Activated naive CD4-positive, alpha-beta T cell treated with anti-CD3 and anti-CD28 coated beads, Interleukin-2, amount 10 ng/mL, durations not matched to agents 7 days and 5 days (primary cell): Measurements from ENCODE around the gene HSPG2.

Experiments
- CTCF ChIA-PET: fragments of 350-600 bp; sonication (Branson Sonifier 250); formaldehyde crosslinking; loops from one replicate; lab custom pipeline; 2021; ENCODE audit warnings: antibody characterized with exemption; lab: Charles Lee
- DNase-seq: peaks from one replicate; pipeline ENCODE4 v3.0.0-alpha.2; 2020
- H3K27ac Mint-ChIP-seq: one replicate; pipeline ENCODE4 v1.8.0; 2021; ENCODE audit warnings: mild to moderate bottlenecking, moderate library complexity, mixed read lengths
- H3K27me3 Mint-ChIP-seq: one replicate; pipeline ENCODE4 v1.8.0; 2021; ENCODE audit warnings: mild to moderate bottlenecking, mixed read lengths
- H3K36me3 Mint-ChIP-seq: one replicate; pipeline ENCODE4 v1.8.0; 2021; ENCODE audit warnings: mixed read lengths
- H3K4me1 Mint-ChIP-seq: one replicate; pipeline ENCODE4 v1.8.0; 2021; ENCODE audit warnings: mixed read lengths
- H3K4me3 Mint-ChIP-seq: one replicate; pipeline ENCODE4 v1.8.0; 2021; ENCODE audit warnings: mild to moderate bottlenecking, moderate library complexity, mixed read lengths
- H3K9me3 Mint-ChIP-seq: one replicate; pipeline ENCODE4 v1.8.0; 2021; ENCODE audit warnings: mixed read lengths

HSPG2 gene

DNA sequence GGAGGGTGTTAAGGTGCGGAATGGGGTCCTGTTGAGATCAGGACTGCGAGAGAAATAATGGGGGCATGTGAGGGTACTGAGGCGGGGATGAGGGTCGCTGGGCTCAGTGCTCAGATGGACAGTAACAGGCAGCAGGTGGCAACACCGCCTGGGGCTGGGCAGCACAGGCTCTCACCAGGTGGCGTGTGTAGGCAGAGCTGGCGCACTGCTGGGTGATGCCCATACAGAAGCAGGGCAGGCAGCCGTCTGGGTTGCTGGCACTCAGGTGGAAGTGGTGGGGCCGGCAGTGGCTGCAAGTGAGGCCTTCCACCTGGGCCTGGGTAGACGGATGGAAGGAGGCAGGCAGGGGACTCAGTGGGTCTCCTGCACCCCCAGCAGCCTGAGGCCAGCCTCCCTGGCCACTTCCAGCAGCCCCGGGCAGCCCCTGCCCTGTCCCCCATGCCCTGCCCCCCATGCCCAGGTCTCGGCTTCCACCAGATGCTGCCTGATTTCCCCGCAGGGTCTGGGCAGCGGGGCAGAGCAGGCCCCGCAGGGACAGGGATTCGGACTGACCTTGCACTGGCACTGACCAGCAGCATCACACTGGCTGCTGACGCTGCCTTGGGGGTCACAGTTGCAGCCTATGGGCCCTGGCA lies 64.5 kb downstream of the HSPG2 start:
- CTCF ChIA-PET: no interaction called here
- DNase-seq: no peak
- no peak overlapping the region for H3K4me3 Mint-ChIP-seq
- H3K4me1 Mint-ChIP-seq: no peaks in the 10 kb centered on the region
- no peak overlapping the region for H3K27ac Mint-ChIP-seq
- no peaks in the 10 kb centered on the region for H3K9me3 Mint-ChIP-seq
- H3K27me3 Mint-ChIP-seq: peaks cover 6% of the 10 kb centered on the region
- H3K36me3 Mint-ChIP-seq: no peaks in the 10 kb centered on the region

DNA sequence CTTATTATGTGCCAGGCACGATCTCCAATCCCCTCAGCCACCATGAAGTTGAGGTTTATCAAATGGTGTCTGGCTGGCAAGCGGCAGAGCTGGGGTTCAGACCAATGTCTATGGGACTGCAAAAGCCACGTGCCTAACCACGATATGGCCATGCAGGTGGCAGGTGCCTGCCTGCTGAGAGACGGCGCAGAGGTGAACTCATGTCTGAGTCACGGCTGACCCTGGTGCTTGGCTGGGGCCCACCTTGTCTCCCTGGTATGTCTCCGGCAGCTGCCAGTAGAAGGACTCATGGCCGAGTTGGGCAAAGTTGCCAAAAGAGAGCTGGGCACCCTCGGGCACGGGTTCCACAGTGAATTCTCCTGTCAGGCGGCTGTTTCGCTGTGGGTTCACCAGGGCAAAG lies 65.2 kb downstream of the HSPG2 start:
- no peak overlapping the region for H3K4me3 Mint-ChIP-seq
- H3K36me3 Mint-ChIP-seq: no peaks in the 10 kb centered on the region
- no peak overlapping the region for H3K27ac Mint-ChIP-seq

DNA sequence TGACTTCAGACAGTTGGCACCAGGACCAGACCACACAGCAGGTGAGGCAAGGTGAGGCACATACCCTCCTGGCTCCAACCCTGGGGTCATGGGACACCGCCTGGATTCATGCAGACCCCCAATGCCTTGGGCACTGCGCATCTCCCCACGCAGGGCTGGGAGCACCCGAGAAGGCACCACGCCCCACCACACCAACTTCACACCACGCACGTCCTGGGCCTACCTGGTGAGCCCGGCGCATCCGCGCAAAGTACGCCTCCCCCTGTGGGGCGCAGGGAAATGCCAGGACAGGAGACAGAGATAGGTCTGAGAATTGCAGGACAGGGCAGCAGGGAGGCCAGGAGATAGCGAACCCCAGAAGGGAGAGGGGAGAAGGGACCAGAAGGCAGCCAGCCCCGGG lies 66.5 kb downstream of the HSPG2 start:
- DNase-seq: no peak
- CTCF ChIA-PET: interaction anchor here (1.2 kb wide), 1 partner anchor 262 kb away, joined by 3 read pairs; no protein-coding TSS in a partner anchor
- H3K4me3 Mint-ChIP-seq: no peak overlapping the region
- H3K36me3 Mint-ChIP-seq: no peaks in the 10 kb centered on the region
- H3K27ac Mint-ChIP-seq: no peak overlapping the region
- H3K4me1 Mint-ChIP-seq: no peaks in the 10 kb centered on the region
- no peaks in the 10 kb centered on the region for H3K9me3 Mint-ChIP-seq
- H3K27me3 Mint-ChIP-seq: peaks cover 6% of the 10 kb centered on the region

More for the DNA sequence above, 65.2 kb downstream of the HSPG2 start:
- Mint-ChIP-seq H3K4me1 (no peaks in the 10 kb centered on the region), H3K9me3 (no peaks in the 10 kb centered on the region), H3K27me3 (peaks cover 6% of the 10 kb centered on the region)
- no peak for DNase-seq
- CTCF ChIA-PET: no interaction called here

DNA sequence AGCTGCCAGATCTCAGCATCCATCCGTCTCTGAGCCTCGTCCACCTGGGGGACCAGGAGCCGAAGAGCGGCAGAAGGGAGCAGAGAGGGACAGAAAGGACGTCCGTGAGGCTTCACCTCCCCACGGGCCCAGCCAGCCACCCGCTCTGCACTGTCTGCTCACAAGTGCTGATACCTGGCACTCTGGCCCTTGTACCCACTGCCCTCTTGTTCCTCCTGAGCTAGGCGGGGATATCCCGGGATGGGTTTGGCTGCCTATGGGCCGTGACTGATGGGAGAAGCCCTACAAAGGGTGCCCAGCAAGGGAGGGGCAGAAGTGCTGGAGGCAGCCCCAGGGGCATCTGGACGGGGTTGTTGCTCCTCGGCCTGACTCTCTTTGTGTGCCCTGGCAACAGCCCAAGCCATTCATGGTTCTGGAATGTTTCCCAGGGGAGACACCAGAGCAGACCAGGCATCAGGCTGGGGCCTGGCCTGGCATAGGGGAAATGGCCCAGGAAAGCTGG lies 67.4 kb downstream of the HSPG2 start:
- H3K9me3 Mint-ChIP-seq: no peaks in the 10 kb centered on the region
- no peak overlapping the region for H3K4me3 Mint-ChIP-seq
- no peaks in the 10 kb centered on the region for H3K36me3 Mint-ChIP-seq
- CTCF ChIA-PET: interaction anchor here (1.2 kb wide), 1 partner anchor 263 kb away, joined by 3 read pairs; no protein-coding TSS in a partner anchor
- H3K27me3 Mint-ChIP-seq: peaks cover 6% of the 10 kb centered on the region
- no peaks in the 10 kb centered on the region for H3K4me1 Mint-ChIP-seq
- DNase-seq: no peak
- H3K27ac Mint-ChIP-seq: no peak overlapping the region

DNA sequence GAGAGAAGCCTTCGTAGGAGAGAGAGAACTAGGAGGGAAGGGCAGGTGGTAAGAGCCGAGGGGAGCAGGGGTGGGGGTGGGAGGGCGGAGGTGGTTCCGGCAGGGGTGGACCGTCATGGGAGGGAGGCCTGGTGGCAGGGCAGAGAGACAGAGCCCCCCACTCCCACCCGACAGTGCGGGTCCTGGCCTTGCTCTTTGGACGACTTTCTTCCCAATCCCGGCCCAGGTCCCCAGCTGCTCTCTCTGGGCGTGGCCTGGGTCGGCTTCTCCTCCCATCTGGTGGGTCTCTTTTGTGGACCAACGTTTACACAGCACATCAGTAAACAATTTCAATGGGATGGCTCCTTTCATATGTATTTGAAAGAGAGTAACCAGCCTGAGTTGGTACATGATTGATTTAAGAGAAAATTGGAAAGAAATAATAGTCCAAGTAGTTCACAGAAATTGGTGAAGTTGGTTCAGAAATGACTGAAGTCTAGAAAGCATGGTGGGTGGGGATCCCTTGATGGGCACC lies 68.1 kb downstream of the HSPG2 start:
- H3K9me3 Mint-ChIP-seq: no peaks in the 10 kb centered on the region
- H3K27ac Mint-ChIP-seq: no peak overlapping the region
- CTCF ChIA-PET: no interaction called here
- H3K4me1 Mint-ChIP-seq: no peaks in the 10 kb centered on the region
- peaks cover 6% of the 10 kb centered on the region for H3K27me3 Mint-ChIP-seq
- H3K4me3 Mint-ChIP-seq: no peak overlapping the region
- H3K36me3 Mint-ChIP-seq: no peaks in the 10 kb centered on the region
- no peak for DNase-seq

DNA sequence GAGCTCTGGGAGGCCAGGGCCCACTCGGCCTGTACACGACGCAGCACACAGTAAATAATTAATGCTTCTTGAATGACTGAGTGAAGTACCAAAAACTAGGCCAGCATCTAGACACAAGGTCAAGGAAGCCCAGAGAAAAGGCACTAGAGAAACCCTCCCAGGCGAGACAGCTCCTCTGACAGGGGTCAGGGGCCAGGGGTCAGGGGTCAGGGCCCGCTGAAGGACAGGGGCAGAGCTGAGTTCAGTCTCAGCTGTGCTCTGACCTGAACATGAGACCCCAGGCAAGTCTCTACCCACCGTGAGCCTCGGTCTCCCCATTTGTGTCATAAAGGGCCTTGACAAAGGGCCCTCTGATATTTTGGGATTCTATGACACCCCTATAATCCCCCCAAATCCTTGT lies 68.6 kb downstream of the HSPG2 start:
- Mint-ChIP-seq H3K9me3 (no peaks in the 10 kb centered on the region), H3K27ac (no peak overlapping the region), H3K4me1 (no peaks in the 10 kb centered on the region), H3K4me3 (no peak overlapping the region), H3K27me3 (peaks cover 6% of the 10 kb centered on the region), H3K36me3 (no peaks in the 10 kb centered on the region)
- CTCF ChIA-PET: no interaction called here
- DNase-seq: no peak

DNA sequence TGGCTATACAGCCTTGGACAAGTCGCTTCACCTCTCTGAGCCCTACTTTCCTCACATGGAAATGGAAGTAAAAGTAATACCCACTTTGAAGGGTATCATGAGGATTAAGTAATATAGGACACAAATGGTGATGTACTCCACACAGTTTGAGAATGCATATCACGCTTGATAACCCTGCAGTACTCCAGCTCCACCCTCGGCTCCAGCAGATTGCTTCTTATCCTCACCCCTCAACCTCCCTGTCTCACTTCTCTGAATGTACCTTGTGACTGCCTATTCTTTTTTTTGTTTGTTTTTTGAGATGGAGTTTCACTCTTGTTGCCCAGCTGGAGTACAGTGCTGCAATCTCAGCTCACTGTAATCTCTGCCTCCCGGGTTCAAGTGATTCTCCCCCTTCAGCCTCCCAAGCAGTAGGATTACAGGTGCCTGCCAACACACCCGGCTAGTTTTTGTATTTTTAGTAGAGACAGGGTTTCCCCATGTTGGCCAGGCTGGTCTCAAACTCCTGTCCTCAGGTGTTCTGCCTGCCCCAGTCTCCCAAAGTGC lies 69.6 kb downstream of the HSPG2 start:
- no peak for DNase-seq
- H3K4me3 Mint-ChIP-seq: no peak overlapping the region
- peaks cover 6% of the 10 kb centered on the region for H3K27me3 Mint-ChIP-seq
- H3K9me3 Mint-ChIP-seq: no peaks in the 10 kb centered on the region
- no peaks in the 10 kb centered on the region for H3K4me1 Mint-ChIP-seq
- CTCF ChIA-PET: interaction anchor here (0.9 kb wide), 1 partner anchor 29 kb away, joined by 3 read pairs; no protein-coding TSS in a partner anchor
- no peak overlapping the region for H3K27ac Mint-ChIP-seq
- H3K36me3 Mint-ChIP-seq: no peaks in the 10 kb centered on the region

DNA sequence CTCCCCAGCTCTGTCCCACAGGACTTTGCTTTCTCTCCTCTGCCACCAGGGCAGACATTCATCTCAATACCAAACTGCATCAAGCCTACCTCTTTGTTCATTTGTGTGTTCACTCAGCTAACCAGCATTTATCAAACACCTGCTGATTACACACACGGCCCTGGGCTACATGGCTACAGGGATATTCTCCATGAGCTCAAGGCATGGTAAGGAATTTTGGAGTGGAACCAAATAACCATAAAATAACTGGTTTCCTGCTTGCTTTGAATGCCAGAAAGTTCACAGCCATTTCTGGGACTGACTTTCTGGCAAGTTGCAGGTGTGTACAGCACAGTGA lies 70.4 kb downstream of the HSPG2 start:
- DNase-seq: no peak
- Mint-ChIP-seq H3K4me3 (no peak overlapping the region), H3K27ac (no peak overlapping the region), H3K9me3 (no peaks in the 10 kb centered on the region), H3K27me3 (peaks cover 3% of the 10 kb centered on the region), H3K36me3 (no peaks in the 10 kb centered on the region), H3K4me1 (no peaks in the 10 kb centered on the region)
- CTCF ChIA-PET: interaction anchor here (0.9 kb wide), 1 partner anchor 28 kb away, joined by 3 read pairs; no protein-coding TSS in a partner anchor

DNA sequence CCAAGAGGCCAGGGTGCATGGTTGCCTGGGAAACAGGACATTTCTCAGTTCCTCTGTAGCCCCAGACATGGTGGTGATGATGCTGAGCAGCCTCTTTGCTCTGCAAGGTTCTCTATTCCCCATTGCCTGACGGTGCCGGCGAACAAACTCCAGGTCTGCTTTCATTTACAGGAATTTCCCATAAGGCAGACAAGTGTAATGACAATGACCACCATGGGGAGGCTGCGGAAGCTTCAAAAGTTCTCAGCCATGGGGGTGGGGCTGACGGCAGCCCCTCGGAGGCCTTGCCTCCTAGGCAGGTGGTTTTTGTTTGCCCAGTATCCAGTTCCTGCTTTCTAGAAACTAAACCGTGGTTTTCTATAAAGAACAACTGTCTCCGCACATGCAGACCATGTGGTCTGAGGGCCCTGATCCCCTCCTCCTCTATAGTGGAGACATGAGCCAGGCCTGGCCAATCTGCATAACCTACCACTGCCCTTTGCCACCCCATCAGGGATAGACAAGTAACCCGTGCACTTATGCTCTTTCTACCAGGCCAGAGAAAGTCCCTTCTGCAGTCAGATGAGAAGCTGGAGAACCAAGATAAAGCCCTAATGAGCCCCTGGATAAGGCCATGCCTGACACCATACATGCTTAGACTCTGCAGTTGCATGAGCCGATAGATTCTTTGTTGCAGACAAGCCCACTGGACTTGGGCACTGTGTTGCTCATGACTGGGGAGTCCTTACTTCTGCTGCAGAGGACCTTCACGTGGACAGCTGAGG lies 71.0 kb downstream of the HSPG2 start:
- peaks cover 3% of the 10 kb centered on the region for H3K27me3 Mint-ChIP-seq
- H3K4me1 Mint-ChIP-seq: no peaks in the 10 kb centered on the region
- no peaks in the 10 kb centered on the region for H3K9me3 Mint-ChIP-seq
- CTCF ChIA-PET: interaction anchor here (0.9 kb wide), 1 partner anchor 28 kb away, joined by 3 read pairs; no protein-coding TSS in a partner anchor
- no peaks in the 10 kb centered on the region for H3K36me3 Mint-ChIP-seq
- DNase-seq: no peak
- no peak overlapping the region for H3K27ac Mint-ChIP-seq
- H3K4me3 Mint-ChIP-seq: no peak overlapping the region

DNA sequence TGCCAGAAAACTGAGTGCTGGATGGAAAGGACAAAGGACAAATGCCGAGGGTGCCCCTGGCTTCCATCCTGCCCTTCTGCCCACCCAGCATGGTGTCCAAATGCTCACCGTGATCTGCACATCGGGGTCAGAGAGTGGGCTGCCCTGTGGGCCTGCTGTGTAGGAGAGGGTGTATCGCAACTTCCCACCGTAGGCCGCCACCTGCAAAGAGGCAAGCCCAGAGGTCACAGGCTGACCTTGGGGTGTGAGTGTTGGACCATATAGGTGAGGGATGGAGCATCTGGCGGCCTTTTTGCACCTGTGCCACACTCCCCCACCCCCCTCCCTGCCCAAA lies 71.5 kb downstream of the HSPG2 start:
- H3K9me3 Mint-ChIP-seq: no peaks in the 10 kb centered on the region
- H3K27ac Mint-ChIP-seq: no peak overlapping the region
- no peaks in the 10 kb centered on the region for H3K36me3 Mint-ChIP-seq
- peaks cover 3% of the 10 kb centered on the region for H3K27me3 Mint-ChIP-seq
- no peak overlapping the region for H3K4me3 Mint-ChIP-seq
- DNase-seq: no peak
- H3K4me1 Mint-ChIP-seq: no peaks in the 10 kb centered on the region
- CTCF ChIA-PET: no interaction called here

DNA sequence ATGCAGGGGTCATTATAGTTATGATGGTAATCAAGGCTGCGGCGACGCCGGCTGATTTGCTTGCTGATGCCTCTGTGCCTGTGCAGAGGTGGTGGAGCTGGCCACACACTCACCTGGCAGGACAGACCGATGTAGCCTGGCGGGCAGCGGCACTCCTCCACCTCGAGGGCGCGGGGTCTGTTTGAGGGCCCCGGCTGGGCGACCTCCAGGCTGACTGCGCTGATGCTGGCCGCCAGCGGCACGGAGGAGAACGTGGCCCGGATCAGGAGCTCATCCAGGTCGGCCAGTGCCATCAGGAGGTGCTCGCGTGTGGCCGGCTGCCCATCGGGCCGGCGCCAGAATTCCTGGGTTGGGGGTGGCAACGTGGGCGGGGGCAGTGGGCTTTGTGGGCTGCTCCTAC lies 72.4 kb downstream of the HSPG2 start:
- CTCF ChIA-PET: no interaction called here
- no peaks in the 10 kb centered on the region for H3K9me3 Mint-ChIP-seq

DNA sequence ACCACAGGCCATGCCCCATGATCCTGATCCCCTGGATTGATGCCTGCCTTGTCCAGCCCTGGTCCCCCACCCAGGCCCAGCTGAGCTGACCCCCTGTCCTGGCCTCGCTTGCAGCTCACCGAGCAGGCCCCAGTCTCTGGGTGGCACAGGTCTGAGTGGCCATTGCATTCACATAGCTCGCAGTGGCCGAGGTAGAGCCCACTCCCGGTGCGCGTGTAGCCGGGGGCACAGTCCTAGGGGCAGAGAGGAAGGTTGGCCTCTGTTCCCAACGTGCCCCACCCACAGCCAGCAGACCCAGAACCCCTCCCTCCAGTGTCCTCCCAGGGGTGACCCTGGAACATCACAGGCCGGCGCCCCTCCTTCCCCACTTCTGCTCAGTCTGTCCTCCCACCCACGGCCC lies 73.1 kb downstream of the HSPG2 start:
- H3K27ac Mint-ChIP-seq: no peak overlapping the region
- no peaks in the 10 kb centered on the region for H3K9me3 Mint-ChIP-seq
- CTCF ChIA-PET: no interaction called here
- H3K4me1 Mint-ChIP-seq: no peaks in the 10 kb centered on the region
- H3K36me3 Mint-ChIP-seq: no peaks in the 10 kb centered on the region
- no peak for DNase-seq
- H3K4me3 Mint-ChIP-seq: no peak overlapping the region
- no peaks in the 10 kb centered on the region for H3K27me3 Mint-ChIP-seq

More for the DNA sequence above, 72.4 kb downstream of the HSPG2 start:
- H3K27ac Mint-ChIP-seq: no peak overlapping the region
- H3K4me1 Mint-ChIP-seq: no peaks in the 10 kb centered on the region
- no peaks in the 10 kb centered on the region for H3K27me3 Mint-ChIP-seq
- no peak for DNase-seq
- H3K4me3 Mint-ChIP-seq: no peak overlapping the region
- no peaks in the 10 kb centered on the region for H3K36me3 Mint-ChIP-seq

DNA sequence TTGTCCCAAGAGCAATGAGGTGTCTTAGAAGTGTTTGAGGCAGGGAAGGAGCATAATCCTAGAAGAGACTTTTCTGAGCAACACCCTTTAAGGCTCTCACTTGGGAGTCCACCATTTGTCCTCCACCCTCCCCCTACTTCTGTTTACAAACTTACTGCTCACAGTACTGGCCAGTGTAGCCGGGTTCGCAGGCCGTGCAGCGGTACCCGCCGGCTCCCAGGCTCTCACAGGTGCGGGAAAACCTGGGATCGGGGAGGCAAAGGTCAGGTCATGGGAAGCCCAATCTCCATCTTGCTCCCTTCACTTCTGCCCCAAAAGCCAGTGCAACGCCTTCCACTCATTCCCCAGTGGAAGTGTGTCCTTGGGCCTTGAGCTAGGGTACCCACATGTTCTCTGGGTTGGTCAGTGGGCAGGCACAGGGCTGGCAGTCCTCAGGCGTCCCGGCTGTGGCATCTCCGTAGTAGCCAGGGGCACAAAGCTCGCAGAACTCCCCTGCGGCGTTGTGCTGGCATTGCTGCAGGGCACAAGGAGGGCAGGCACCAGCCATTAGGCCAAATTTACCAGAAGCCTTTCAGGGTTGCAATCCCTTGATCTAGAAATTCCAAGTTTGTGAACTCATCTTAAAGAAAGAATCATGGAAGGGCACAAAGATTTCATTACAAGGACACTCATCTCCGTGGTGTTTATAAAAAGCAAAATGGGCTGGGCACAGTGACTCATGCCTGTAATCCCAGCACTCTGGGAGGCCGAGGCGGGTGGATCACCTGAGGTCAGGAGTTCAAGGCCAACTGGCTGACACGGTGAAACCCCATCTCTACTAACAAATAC lies 75.3 kb downstream of the HSPG2 start:
- Mint-ChIP-seq H3K4me1 (no peaks in the 10 kb centered on the region), H3K36me3 (no peaks in the 10 kb centered on the region), H3K27ac (no peak overlapping the region), H3K9me3 (no peaks in the 10 kb centered on the region), H3K4me3 (no peak overlapping the region), H3K27me3 (no peaks in the 10 kb centered on the region)
- CTCF ChIA-PET: interaction anchor here (0.6 kb wide), 1 partner anchor 1271 kb away, joined by 3 read pairs; no protein-coding TSS in a partner anchor
- DNase-seq: no peak

DNA sequence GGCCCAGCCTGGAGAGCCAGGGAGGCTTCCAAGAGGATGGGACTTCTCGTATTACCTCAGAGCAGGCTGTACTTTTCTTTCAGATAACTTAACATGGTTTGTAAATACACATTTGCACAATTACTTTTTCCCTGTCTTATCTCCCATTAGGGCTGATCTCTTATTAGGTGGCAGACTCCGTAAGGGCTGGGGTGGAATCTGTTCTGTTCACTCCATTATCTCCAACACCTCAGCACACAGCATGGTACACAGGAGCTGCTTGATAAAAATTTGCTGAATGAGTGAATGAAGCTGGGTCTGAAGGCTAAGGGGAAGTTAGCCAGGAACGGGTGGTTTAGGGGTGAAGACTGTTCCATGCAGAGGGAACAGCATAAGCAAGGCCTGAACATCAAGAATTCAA lies 76.1 kb downstream of the HSPG2 start:
- no peak for DNase-seq
- Mint-ChIP-seq H3K4me3 (no peak overlapping the region), H3K27me3 (no peaks in the 10 kb centered on the region), H3K36me3 (no peaks in the 10 kb centered on the region), H3K4me1 (no peaks in the 10 kb centered on the region), H3K9me3 (no peaks in the 10 kb centered on the region), H3K27ac (no peak overlapping the region)
- CTCF ChIA-PET: no interaction called here
